Upper lobe of left lung (tissue), 6 donors: Measurements from ENCODE around the gene CYB561. TPM values are rescaled to one million over a fixed set of nuclear protein-coding genes. Genes with fewer than 3 reads are reported as not detected.
A peak's percentile ranks its signal among the peaks of the same experiment; 100 is the strongest.

Experiments used
- ATAC-seq, 2 donors: fragments of 200-7000 bp; cut with Tn5 transposase; one replicate each; pipeline ENCODE4 v1.9.1; 2022; ENCODE audit warnings: mild to moderate bottlenecking in 2 of 2, moderate library complexity in 2 of 2; ENCODE audit not compliant: low FRiP score in 2 of 2
- DNase-seq, 2 donors: peaks; one replicate each; pipeline ENCODE4 v3.0.0-alpha.2; 2019 to 2020
- H3K27ac ChIP-seq, 4 donors: fragments of 200-600 bp; sonication (generic); one replicate each; pipeline ENCODE4 v1.5.1; 2016 to 2019
- H3K27me3 ChIP-seq, 4 donors: fragments of 200-600 bp; sonication (generic); one replicate each; pipeline ENCODE4 v1.5.1; 2017 to 2019
- H3K36me3 ChIP-seq, 4 donors: fragments of 200-600 bp; sonication (generic); one replicate each; pipeline ENCODE4 v1.5.1; 2016 to 2019
- H3K4me1 ChIP-seq, 4 donors: fragments of 200-600 bp; sonication (generic); one replicate each; pipeline ENCODE4 v1.5.1; 2018 to 2019
- H3K4me3 ChIP-seq, 4 donors: fragments of 200-600 bp; sonication (generic); one replicate each; pipeline ENCODE4 v1.5.1; 2017 to 2019; ENCODE audit warnings: mild to moderate bottlenecking in 2 of 4, moderate library complexity in 1 of 4
- H3K9me3 ChIP-seq, 4 donors: fragments of 200-600 bp; sonication (generic); one replicate each; pipeline ENCODE4 v1.5.1; 2018 to 2019
- EP300 ChIP-seq, 4 donors: sonication (generic); formaldehyde crosslinking; IDR thresholded peaks; one replicate each; pipeline ENCODE4 v1.5.1; 2017; ENCODE audit warnings: antibody characterized with exemption in 4 of 4, control low read depth in 2 of 4
- POLR2A ChIP-seq, 4 donors: fragments of 450-650 bp; IDR thresholded peaks; one replicate each; pipeline ENCODE4 v1.5.1; 2016 to 2017; ENCODE audit warnings: antibody characterized with exemption in 4 of 4, mild to moderate bottlenecking in 2 of 4
- POLR2AphosphoS5 ChIP-seq, 2 donors: sonication (generic); formaldehyde crosslinking; IDR thresholded peaks; one replicate each; pipeline ENCODE4 v1.5.1; 2017; ENCODE audit warnings: antibody characterized with exemption in 2 of 2
- WGBS, 2 donors: methylation state at CpG; one replicate each; pipeline ENCODE4 v1.1.5; 2017 to 2018; 5-methylcytosine and 5-hydroxymethylcytosine counted together
- total RNA-seq, 6 donors: library from RNA; depleted of rRNA in 4 of 6; stranded (reverse); fragments of >200 nt in 4 of 6; gene quantifications; one replicate each; pipeline versions ENCODE4 v1.1.0 to v1.2.1, GENCODE V29; 2016 to 2021
- TF ChIP-seq, protein P1 (sequence below), 6 experiments: fragments of 450-650 bp in 4 of 6; fragments of 200-600 bp in 2 of 6; sonication (generic) in 2 of 6; IDR thresholded peaks; one replicate each; pipeline ENCODE4 v1.5.1; 2016 to 2019; ENCODE audit warnings: antibody characterized with exemption in 6 of 6
- donor health status: DM: no; HTN: no; CAD: no; lungs with moderate emphysema.
- donor health status: DM: no; HTN: yes; CAD: no; lungs with severe emphysema.

CYB561 gene
- total RNA-seq, 6 donors from 2014 or later, result 53.7 to 124 (median 64.4) TPM

DNA sequence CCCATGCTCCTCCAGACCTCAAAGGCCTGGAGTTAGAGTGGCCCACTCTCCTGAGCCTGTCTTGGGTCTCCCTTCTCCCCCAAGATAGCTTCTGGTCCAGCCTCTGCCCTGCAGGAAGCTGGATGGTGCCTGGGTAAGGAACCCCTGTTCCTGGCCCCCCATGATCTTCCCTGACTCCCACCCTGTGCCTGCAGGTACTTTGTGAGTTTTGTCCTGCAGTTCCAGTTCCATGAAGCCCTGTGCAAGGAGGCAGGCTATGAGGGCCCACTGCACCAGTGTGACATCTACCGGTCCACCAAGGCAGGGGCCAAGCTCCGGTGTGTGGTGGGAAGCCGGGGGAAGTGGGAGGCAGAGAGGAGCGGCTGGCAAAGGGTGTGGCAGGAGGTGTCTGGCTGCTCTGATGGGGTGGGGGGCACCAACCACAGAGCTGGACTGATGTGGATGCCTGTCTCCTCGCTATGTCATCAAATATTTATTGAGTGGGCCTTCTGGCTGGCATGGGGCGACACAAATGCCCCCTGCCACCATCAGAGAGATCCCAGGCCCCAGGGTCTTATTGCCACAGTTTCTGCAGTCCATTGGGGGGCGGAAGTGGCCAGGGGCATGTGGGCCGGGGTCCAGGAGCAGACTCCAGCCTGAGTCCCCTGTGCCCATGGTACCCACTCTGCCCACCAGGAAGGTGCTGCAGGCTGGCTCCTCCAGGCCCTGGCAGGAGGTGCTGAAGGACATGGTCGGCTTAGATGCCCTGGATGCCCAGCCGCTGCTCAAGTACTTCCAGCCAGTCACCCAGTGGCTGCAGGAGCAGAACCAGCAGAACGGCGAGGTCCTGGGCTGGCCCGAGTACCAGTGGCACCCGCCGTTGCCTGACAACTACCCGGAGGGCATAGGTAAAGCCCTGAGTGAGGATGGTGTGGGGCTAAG is 37.8 kb upstream of the CYB561 start:
- H3K36me3 ChIP-seq, result no peaks in the 10 kb centered on the region
- no peaks in the 10 kb centered on the region for H3K9me3 ChIP-seq
- H3K4me1 ChIP-seq, result peaks cover 9 to 22% (median 13%) of the 10 kb centered on the region in 4 donors
- no peak for TF ChIP-seq EP300 (IDR thresholded peaks at IDR 0.05)
- TF ChIP-seq, protein P1, sequence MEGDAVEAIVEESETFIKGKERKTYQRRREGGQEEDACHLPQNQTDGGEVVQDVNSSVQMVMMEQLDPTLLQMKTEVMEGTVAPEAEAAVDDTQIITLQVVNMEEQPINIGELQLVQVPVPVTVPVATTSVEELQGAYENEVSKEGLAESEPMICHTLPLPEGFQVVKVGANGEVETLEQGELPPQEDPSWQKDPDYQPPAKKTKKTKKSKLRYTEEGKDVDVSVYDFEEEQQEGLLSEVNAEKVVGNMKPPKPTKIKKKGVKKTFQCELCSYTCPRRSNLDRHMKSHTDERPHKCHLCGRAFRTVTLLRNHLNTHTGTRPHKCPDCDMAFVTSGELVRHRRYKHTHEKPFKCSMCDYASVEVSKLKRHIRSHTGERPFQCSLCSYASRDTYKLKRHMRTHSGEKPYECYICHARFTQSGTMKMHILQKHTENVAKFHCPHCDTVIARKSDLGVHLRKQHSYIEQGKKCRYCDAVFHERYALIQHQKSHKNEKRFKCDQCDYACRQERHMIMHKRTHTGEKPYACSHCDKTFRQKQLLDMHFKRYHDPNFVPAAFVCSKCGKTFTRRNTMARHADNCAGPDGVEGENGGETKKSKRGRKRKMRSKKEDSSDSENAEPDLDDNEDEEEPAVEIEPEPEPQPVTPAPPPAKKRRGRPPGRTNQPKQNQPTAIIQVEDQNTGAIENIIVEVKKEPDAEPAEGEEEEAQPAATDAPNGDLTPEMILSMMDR (IDR thresholded peaks at IDR 0.05), result no peak
- no peak for TF ChIP-seq POLR2A (IDR thresholded peaks at IDR 0.05)
- TF ChIP-seq POLR2AphosphoS5 (IDR thresholded peaks at IDR 0.05), result no peak
- ATAC-seq (no peak), DNase-seq (no peak)
- peak overlapping the region in 2 of 4 donors; percentile 24 to 27 for H3K27ac ChIP-seq
- H3K27me3 ChIP-seq, result no peaks in the 10 kb centered on the region
- WGBS, 2 donors, result 88 to 90% methylated on average over 5 to 15 of the region's 16 CpGs
- H3K4me3 ChIP-seq, result no peak overlapping the region

- TF ChIP-seq POLR2AphosphoS5 (IDR thresholded peaks at IDR 0.05), result no peak
- H3K27ac ChIP-seq, result peak overlapping the region in 1 of 4 donors; percentile 5
Measured at GRCh38 chr17:63483038-63483437, 36.9 kb upstream of the CYB561 start.

DNA sequence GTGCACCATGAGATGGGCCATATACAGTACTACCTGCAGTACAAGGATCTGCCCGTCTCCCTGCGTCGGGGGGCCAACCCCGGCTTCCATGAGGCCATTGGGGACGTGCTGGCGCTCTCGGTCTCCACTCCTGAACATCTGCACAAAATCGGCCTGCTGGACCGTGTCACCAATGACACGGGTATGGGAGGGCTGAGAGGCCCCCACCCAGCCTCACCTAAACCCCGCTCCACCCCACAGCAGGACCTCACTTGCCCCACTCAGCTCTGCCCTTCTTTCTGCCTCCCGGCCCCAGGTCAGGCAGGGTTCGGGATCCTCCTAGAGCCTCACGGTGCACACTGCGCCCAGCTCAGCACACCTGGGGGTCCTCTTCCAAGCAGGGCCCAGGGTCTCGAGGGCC is 36.4 kb upstream of the CYB561 start:
- WGBS, 2 donors, result 86 to 89% methylated on average over 16 of the region's 16 CpGs
- Histone ChIP-seq H3K4me1 (peaks cover 21 to 36% (median 26%) of the 10 kb centered on the region in 4 donors), H3K4me3 (no peak overlapping the region), H3K36me3 (no peaks in the 10 kb centered on the region), H3K9me3 (no peaks in the 10 kb centered on the region), H3K27ac (peak overlapping the region in 1 of 4 donors; percentile 5), H3K27me3 (peaks cover 0 to 6% (median 0%) of the 10 kb centered on the region in 4 donors)
- no peak for TF ChIP-seq POLR2AphosphoS5 (IDR thresholded peaks at IDR 0.05)
- TF ChIP-seq EP300 (IDR thresholded peaks at IDR 0.05), result no peak
- TF ChIP-seq, protein P1 (IDR thresholded peaks at IDR 0.05), result no peak
- TF ChIP-seq POLR2A (IDR thresholded peaks at IDR 0.05), result no peak
- DNase-seq (no peak), ATAC-seq (no peak)

More at GRCh38 chr17:63483038-63483437, 36.9 kb upstream of the CYB561 start:
- H3K9me3 ChIP-seq, result no peaks in the 10 kb centered on the region
- WGBS, 2 donors, result 76 to 86% methylated on average over 10 of the region's 10 CpGs
- peaks cover 17 to 31% (median 21%) of the 10 kb centered on the region in 4 donors for H3K4me1 ChIP-seq
- ATAC-seq (no peak), DNase-seq (no peak)
- peaks cover 0 to under 1% (median 0%) of the 10 kb centered on the region in 4 donors for H3K27me3 ChIP-seq
- H3K36me3 ChIP-seq, result no peaks in the 10 kb centered on the region
- H3K4me3 ChIP-seq, result no peak overlapping the region

DNA sequence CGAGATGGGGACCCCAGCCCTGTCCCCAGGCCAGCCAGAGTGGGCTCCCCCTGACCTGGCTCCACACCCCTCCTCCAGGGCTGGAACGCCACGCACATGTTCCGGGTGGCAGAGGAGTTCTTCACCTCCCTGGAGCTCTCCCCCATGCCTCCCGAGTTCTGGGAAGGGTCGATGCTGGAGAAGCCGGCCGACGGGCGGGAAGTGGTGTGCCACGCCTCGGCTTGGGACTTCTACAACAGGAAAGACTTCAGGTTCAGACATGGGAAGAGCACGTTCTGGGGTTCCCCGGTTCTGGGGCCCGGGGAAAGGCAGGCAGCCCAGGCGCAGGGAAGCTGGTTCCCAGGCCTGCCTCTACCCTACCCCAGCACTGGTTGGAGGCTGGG is 35.4 kb upstream of the CYB561 start:
- Histone ChIP-seq H3K27ac (peak overlapping the region; percentile 20 to 75 (median 50)), H3K4me3 (no peak overlapping the region), H3K9me3 (no peaks in the 10 kb centered on the region), H3K36me3 (no peaks in the 10 kb centered on the region), H3K4me1 (peaks cover 26 to 42% (median 35%) of the 10 kb centered on the region in 4 donors), H3K27me3 (peaks cover 0 to 14% (median 5%) of the 10 kb centered on the region in 4 donors)
- TF ChIP-seq POLR2A (IDR thresholded peaks at IDR 0.05) (no peak), POLR2AphosphoS5 (IDR thresholded peaks at IDR 0.05) (no peak), EP300 (IDR thresholded peaks at IDR 0.05) (no peak)
- TF ChIP-seq, protein P1 (IDR thresholded peaks at IDR 0.05), result no peak
- DNase-seq, result peak in 1 of 2 donors; percentile 70
- ATAC-seq, result no peak
- WGBS, 2 donors, result 67 to 72% methylated on average over 9 to 16 of the region's 16 CpGs

- peaks cover 0 to 15% (median 7%) of the 10 kb centered on the region in 4 donors for H3K27me3 ChIP-seq
- H3K36me3 ChIP-seq, result no peaks in the 10 kb centered on the region
- peaks cover 31 to 43% (median 40%) of the 10 kb centered on the region in 4 donors for H3K4me1 ChIP-seq
- H3K9me3 ChIP-seq, result no peaks in the 10 kb centered on the region
- 52 to 64% methylated on average over 6 to 10 of the region's 11 CpGs for WGBS, 2 donors
- no peak overlapping the region for H3K4me3 ChIP-seq
- DNase-seq, result peak in 1 of 2 donors; percentile 43
- TF ChIP-seq POLR2A (IDR thresholded peaks at IDR 0.05) (no peak), EP300 (IDR thresholded peaks at IDR 0.05) (no peak), POLR2AphosphoS5 (IDR thresholded peaks at IDR 0.05) (no peak)
- TF ChIP-seq, protein P1 (IDR thresholded peaks at IDR 0.05), result no peak
- peak overlapping the region; percentile 20 to 75 (median 50) for H3K27ac ChIP-seq
- no peak for ATAC-seq
Measured at GRCh38 chr17:63480826-63481487, 34.9 kb upstream of the CYB561 start.
